WTC11 (cell line): ENCODE measurements around the gene RHOB. TPM values are rescaled to one million over a fixed set of nuclear protein-coding genes. Genes with fewer than 3 reads are reported as not detected.
"Not testable (repeated sequence)": the region's sequence is repeated elsewhere in the genome, so short reads cannot be mapped to it uniquely, and the experiment has no call there.

ENCODE experiments used
- ATAC-seq: fragments of 200-7000 bp; cut with Tn5 transposase; 2 replicates; pipeline ENCODE4 v1.10.0; 2021; ENCODE audit warnings: mild to moderate bottlenecking, moderate library complexity
- CTCF ChIA-PET: fragments of 300-600 bp; sonication (Branson Sonifier 250); formaldehyde crosslinking; loops from one replicate; lab custom pipeline; 2021; ENCODE audit warnings: antibody characterized with exemption; lab: Charles Lee
- POLR2A ChIA-PET: fragments of 350-600 bp; sonication (Branson Sonifier 250); formaldehyde crosslinking; loops from one replicate; lab custom pipeline; 2021; ENCODE audit warnings: antibody characterized with exemption; lab: Charles Lee
- DNase-seq: peaks from one replicate; pipeline ENCODE4 v3.0.0; 2021; ENCODE audit warnings: low spot score
- H3K27ac Mint-ChIP-seq: 2 replicates; pipeline ENCODE4 v1.8.0; 2021; ENCODE audit warnings: mixed read lengths
- H3K27me3 Mint-ChIP-seq: 2 replicates; pipeline ENCODE4 v1.8.0; 2021; ENCODE audit warnings: low read depth, mild to moderate bottlenecking, moderate library complexity, mixed read lengths
- H3K36me3 Mint-ChIP-seq: 2 replicates; pipeline ENCODE4 v1.8.0; 2021; ENCODE audit warnings: mixed read lengths
- H3K4me1 Mint-ChIP-seq: 2 replicates; pipeline ENCODE4 v1.8.0; 2022; ENCODE audit warnings: mixed read lengths
- H3K4me3 Mint-ChIP-seq: 2 replicates; pipeline ENCODE4 v1.8.0; 2021; ENCODE audit warnings: mild to moderate bottlenecking, moderate library complexity, mixed read lengths
- H3K9me3 Mint-ChIP-seq: 2 replicates; pipeline ENCODE4 v1.8.0; 2021; ENCODE audit warnings: mixed read lengths
- CBFB ChIP-seq: sonication (generic); formaldehyde crosslinking; IDR thresholded peaks from 2 replicates; pipeline ENCODE4 v1.8.1; 2022; ENCODE audit warnings: mild to moderate bottlenecking, low read depth, missing genetic modification reagents
- ELF4 ChIP-seq: sonication (generic); formaldehyde crosslinking; IDR thresholded peaks from 2 replicates; pipeline ENCODE4 v1.8.1; 2022; ENCODE audit warnings: low read depth, mild to moderate bottlenecking, moderate library complexity, missing genetic modification reagents
- ERG ChIP-seq: fragments of 250-450 bp; sonication (Bioruptor Pico); IDR thresholded peaks from 2 replicates; pipeline ENCODE4 v1.8.0; 2021; ENCODE audit warnings: mild to moderate bottlenecking
- ESRRA ChIP-seq: sonication (generic); formaldehyde crosslinking; IDR thresholded peaks from 2 replicates; pipeline ENCODE4 v1.8.1; 2022; ENCODE audit warnings: mild to moderate bottlenecking, missing genetic modification reagents, borderline replicate concordance
- FOXK1 ChIP-seq: sonication (generic); formaldehyde crosslinking; IDR thresholded peaks from 2 replicates; pipeline ENCODE4 v1.8.0; 2022; ENCODE audit warnings: mild to moderate bottlenecking, moderate library complexity, missing genetic modification reagents
- GRHL2 ChIP-seq: fragments of 250-450 bp; sonication (Bioruptor Pico); IDR thresholded peaks from 2 replicates; pipeline ENCODE4 v1.8.0; 2022; ENCODE audit warnings: mild to moderate bottlenecking, moderate library complexity; ENCODE audit not compliant: insufficient replicate concordance, severe bottlenecking
- HMGA2 ChIP-seq: fragments of 250-450 bp; sonication (Bioruptor Pico); IDR thresholded peaks from 2 replicates; pipeline ENCODE4 v1.4.0; 2021; ENCODE audit warnings: mild to moderate bottlenecking, moderate library complexity
- NR3C1 ChIP-seq: sonication (generic); formaldehyde crosslinking; conservative IDR thresholded peaks from 2 replicates; pipeline ENCODE4 v1.8.1; 2023; ENCODE audit warnings: low read depth, mild to moderate bottlenecking, missing genetic modification reagents
- OVOL2 ChIP-seq: fragments of 250-450 bp; sonication (Bioruptor Pico); IDR thresholded peaks from 2 replicates; pipeline ENCODE4 v1.9.0; 2021; ENCODE audit warnings: mild to moderate bottlenecking, borderline replicate concordance
- SMAD4 ChIP-seq: sonication (generic); formaldehyde crosslinking; IDR thresholded peaks from 2 replicates; pipeline ENCODE4 v1.8.0; 2022; ENCODE audit warnings: mild to moderate bottlenecking, missing genetic modification reagents
- SP1 ChIP-seq: sonication (generic); formaldehyde crosslinking; conservative IDR thresholded peaks from 2 replicates; pipeline ENCODE4 v1.8.1; 2022; ENCODE audit warnings: missing genetic modification reagents
- ZBTB21 ChIP-seq: sonication (generic); formaldehyde crosslinking; IDR thresholded peaks from 2 replicates; pipeline ENCODE4 v1.8.1; 2023; ENCODE audit warnings: mild to moderate bottlenecking, missing genetic modification reagents, borderline replicate concordance
- ZNF121 ChIP-seq: sonication (generic); formaldehyde crosslinking; IDR thresholded peaks from 2 replicates; pipeline ENCODE4 v1.8.0; 2023; ENCODE audit warnings: missing genetic modification reagents
- ZNF281 ChIP-seq: sonication (generic); formaldehyde crosslinking; IDR thresholded peaks from 2 replicates; pipeline ENCODE4 v1.8.0; 2023; ENCODE audit warnings: mild to moderate bottlenecking, missing genetic modification reagents
- ZNF512 ChIP-seq: sonication (generic); formaldehyde crosslinking; IDR thresholded peaks from 2 replicates; pipeline ENCODE4 v1.8.1; 2022; ENCODE audit warnings: missing genetic modification reagents, borderline replicate concordance
- total RNA-seq: library from RNA; stranded (reverse); gene quantifications from 3 replicates; pipeline ENCODE4 v1.2.3, GENCODE V29; 2021

The RHOB gene
- total RNA-seq, 1 experiment from 2014 or later: 20.4 TPM

- TF ChIP-seq NR3C1 (CRISPR knock-in tag) (no peak), GRHL2 (no peak), SP1 (CRISPR knock-in tag) (no peak), ZNF121 (no peak), ZBTB21 (CRISPR knock-in tag) (no peak), ZNF512 (CRISPR knock-in tag) (no peak), ELF4 (CRISPR knock-in tag) (no peak)
Observed at GRCh38 chr2:20490300-20491181, 43.7 kb downstream of the RHOB start (continued).

- Mint-ChIP-seq H3K4me3 (no peak overlapping the region), H3K36me3 (no peaks in the 10 kb centered on the region), H3K27ac (no peak overlapping the region), H3K9me3 (no peaks in the 10 kb centered on the region), H3K4me1 (peaks cover 27% of the 10 kb centered on the region), H3K27me3 (peaks cover 16% of the 10 kb centered on the region)
- ChIA-PET CTCF (no interaction called here), POLR2A (no interaction called here)
- no peak for DNase-seq
- no peak for ATAC-seq
- TF ChIP-seq ESRRA (no peak), ZNF281 (CRISPR knock-in tag) (no peak), FOXK1 (no peak), SMAD4 (CRISPR knock-in tag) (no peak), CBFB (CRISPR knock-in tag) (no peak), HMGA2 (CRISPR knock-in tag) (no peak), GRHL2 (no peak), ZBTB21 (CRISPR knock-in tag) (no peak), ELF4 (CRISPR knock-in tag) (no peak), SP1 (CRISPR knock-in tag) (no peak), ZNF512 (CRISPR knock-in tag) (no peak), OVOL2 (CRISPR knock-in tag) (no peak), ERG (CRISPR knock-in tag) (no peak)
Observed at GRCh38 chr2:20491739-20492531, 45.1 kb downstream of the RHOB start.

GRCh38 chr2:20493095-20493494, 46.2 kb downstream of the RHOB start:
- POLR2A ChIA-PET, H3K27me3 Mint-ChIP-seq, H3K36me3 Mint-ChIP-seq, H3K27ac Mint-ChIP-seq, ATAC-seq, H3K9me3 Mint-ChIP-seq, H3K4me3 Mint-ChIP-seq, DNase-seq: not testable (repeated sequence)
- CTCF ChIA-PET: interaction anchor here (0.6 to 1.2 kb wide), 2 partner anchors 17 to 23 kb away, joined by 3 read pairs; no protein-coding TSS in a partner anchor
- peaks cover 15% of the 10 kb centered on the region for H3K4me1 Mint-ChIP-seq
